K562 (cell line): Measurements from ENCODE around the gene TM2D3.

Source experiments
- CCAR2 ChIP-seq: fragments of 200-400 bp; formaldehyde crosslinking; IDR thresholded peaks from 2 replicates; pipeline ENCODE4 v1.6.1; 2017; ENCODE audit warnings: mild to moderate bottlenecking, low read depth, low read length
- FOXJ3 ChIP-seq: sonication (generic); formaldehyde crosslinking; IDR thresholded peaks from 2 replicates; pipeline ENCODE4 v1.4.0; 2020; ENCODE audit warnings: mild to moderate bottlenecking, missing genetic modification reagents
- POLR2A ChIP-seq: fragments of 450-650 bp; conservative IDR thresholded peaks from 2 replicates; pipeline ENCODE4 v1.6.1; 2016
- ZFP36 ChIP-seq: fragments of 150-350 bp; IDR thresholded peaks from 2 replicates; pipeline ENCODE4 v1.6.1; 2018; ENCODE audit warnings: low read length, low read depth; ENCODE audit not compliant: partially characterized antibody
- ZNF143 ChIP-seq: sonication (generic); formaldehyde crosslinking; IDR thresholded peaks from 2 replicates; pipeline ENCODE4 v1.9.0; 2022; ENCODE audit warnings: mild to moderate bottlenecking, missing genetic modification reagents
- TF ChIP-seq, protein P1 (sequence below), 3 experiments: IDR thresholded peaks in 2 of 3; conservative IDR thresholded peaks in 1 of 3; 2 replicates each; pipeline ENCODE4 v1.5.1; 2011 to 2012; ENCODE audit warnings: low read length in 3 of 3, mild to moderate bottlenecking in 3 of 3, control low read depth in 2 of 3, improper control_type of control experiment in 1 of 3, inconsistent platforms in 1 of 3, low read depth in 1 of 3, mixed read lengths in 1 of 3, moderate library complexity in 1 of 3; ENCODE audit not compliant: insufficient read depth in 2 of 3
- TF ChIP-seq, protein P2 (sequence below): sonication (generic); formaldehyde crosslinking; IDR thresholded peaks from 2 replicates; pipeline ENCODE4 v1.8.1; 2022; ENCODE audit warnings: missing genetic modification reagents
- TF ChIP-seq, protein P3 (sequence below): fragments of 150-350 bp; conservative IDR thresholded peaks from 2 replicates; pipeline ENCODE4 v1.6.1; 2014; ENCODE audit warnings: low read length
- TF ChIP-seq, protein P4 (sequence below): fragments of 450-650 bp; IDR thresholded peaks from 2 replicates; pipeline ENCODE4 v1.6.1; 2018; ENCODE audit not compliant: partially characterized antibody
- TF ChIP-seq, protein P5 (sequence below): sonication (generic); formaldehyde crosslinking; IDR thresholded peaks from 2 replicates; pipeline ENCODE4 v1.9.0; 2022; ENCODE audit warnings: mild to moderate bottlenecking, missing genetic modification reagents

DNA sequence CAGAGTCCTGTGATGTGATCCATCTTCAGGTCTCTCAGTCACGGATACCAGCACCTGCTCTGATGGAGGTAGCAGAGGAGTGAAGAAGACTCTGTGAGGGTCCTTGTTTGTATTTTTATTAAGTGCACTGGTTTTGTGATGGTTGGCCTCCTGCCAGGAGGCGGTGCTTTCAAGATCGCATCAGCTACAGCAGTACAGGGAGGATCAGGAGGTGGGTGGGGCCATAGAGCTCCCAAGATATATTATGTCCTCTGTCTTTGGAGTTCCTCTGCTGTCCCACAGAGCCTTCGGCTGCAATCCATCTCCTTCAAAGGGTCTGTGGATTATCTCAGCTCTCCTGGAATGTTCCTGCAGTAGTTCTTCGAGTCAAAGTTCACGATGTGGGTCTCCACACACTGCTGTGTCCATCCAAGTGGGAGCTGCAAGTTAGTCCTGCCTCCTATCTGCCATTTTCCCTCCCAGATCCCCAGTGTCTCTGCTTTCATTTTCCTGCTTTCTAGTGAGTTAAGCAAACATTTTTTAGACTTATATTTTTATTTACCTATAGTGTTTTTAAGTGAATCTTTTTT is 54.7 kb downstream of the TM2D3 start:
- TF ChIP-seq, protein P1, sequence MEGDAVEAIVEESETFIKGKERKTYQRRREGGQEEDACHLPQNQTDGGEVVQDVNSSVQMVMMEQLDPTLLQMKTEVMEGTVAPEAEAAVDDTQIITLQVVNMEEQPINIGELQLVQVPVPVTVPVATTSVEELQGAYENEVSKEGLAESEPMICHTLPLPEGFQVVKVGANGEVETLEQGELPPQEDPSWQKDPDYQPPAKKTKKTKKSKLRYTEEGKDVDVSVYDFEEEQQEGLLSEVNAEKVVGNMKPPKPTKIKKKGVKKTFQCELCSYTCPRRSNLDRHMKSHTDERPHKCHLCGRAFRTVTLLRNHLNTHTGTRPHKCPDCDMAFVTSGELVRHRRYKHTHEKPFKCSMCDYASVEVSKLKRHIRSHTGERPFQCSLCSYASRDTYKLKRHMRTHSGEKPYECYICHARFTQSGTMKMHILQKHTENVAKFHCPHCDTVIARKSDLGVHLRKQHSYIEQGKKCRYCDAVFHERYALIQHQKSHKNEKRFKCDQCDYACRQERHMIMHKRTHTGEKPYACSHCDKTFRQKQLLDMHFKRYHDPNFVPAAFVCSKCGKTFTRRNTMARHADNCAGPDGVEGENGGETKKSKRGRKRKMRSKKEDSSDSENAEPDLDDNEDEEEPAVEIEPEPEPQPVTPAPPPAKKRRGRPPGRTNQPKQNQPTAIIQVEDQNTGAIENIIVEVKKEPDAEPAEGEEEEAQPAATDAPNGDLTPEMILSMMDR (IDR thresholded peaks at IDR 0.05 in 2 of 3, conservative IDR thresholded peaks at IDR 0.05 in 1 of 3; ENCODE audit: insufficient read depth in 2 of 3, low read depth in 1 of 3, low read length in 3 of 3) = no peak
- TF ChIP-seq, protein P2, sequence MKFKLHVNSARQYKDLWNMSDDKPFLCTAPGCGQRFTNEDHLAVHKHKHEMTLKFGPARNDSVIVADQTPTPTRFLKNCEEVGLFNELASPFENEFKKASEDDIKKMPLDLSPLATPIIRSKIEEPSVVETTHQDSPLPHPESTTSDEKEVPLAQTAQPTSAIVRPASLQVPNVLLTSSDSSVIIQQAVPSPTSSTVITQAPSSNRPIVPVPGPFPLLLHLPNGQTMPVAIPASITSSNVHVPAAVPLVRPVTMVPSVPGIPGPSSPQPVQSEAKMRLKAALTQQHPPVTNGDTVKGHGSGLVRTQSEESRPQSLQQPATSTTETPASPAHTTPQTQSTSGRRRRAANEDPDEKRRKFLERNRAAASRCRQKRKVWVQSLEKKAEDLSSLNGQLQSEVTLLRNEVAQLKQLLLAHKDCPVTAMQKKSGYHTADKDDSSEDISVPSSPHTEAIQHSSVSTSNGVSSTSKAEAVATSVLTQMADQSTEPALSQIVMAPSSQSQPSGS (CRISPR knock-in tag) = no peak
- no peak for TF ChIP-seq POLR2A
- TF ChIP-seq FOXJ3 (CRISPR knock-in tag) = no peak
- TF ChIP-seq, protein P3, sequence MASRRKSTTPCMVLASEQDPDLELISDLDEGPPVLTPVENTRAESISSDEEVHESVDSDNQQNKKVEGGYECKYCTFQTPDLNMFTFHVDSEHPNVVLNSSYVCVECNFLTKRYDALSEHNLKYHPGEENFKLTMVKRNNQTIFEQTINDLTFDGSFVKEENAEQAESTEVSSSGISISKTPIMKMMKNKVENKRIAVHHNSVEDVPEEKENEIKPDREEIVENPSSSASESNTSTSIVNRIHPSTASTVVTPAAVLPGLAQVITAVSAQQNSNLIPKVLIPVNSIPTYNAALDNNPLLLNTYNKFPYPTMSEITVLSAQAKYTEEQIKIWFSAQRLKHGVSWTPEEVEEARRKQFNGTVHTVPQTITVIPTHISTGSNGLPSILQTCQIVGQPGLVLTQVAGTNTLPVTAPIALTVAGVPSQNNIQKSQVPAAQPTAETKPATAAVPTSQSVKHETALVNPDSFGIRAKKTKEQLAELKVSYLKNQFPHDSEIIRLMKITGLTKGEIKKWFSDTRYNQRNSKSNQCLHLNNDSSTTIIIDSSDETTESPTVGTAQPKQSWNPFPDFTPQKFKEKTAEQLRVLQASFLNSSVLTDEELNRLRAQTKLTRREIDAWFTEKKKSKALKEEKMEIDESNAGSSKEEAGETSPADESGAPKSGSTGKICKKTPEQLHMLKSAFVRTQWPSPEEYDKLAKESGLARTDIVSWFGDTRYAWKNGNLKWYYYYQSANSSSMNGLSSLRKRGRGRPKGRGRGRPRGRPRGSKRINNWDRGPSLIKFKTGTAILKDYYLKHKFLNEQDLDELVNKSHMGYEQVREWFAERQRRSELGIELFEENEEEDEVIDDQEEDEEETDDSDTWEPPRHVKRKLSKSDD = no peak
- TF ChIP-seq, protein P4, sequence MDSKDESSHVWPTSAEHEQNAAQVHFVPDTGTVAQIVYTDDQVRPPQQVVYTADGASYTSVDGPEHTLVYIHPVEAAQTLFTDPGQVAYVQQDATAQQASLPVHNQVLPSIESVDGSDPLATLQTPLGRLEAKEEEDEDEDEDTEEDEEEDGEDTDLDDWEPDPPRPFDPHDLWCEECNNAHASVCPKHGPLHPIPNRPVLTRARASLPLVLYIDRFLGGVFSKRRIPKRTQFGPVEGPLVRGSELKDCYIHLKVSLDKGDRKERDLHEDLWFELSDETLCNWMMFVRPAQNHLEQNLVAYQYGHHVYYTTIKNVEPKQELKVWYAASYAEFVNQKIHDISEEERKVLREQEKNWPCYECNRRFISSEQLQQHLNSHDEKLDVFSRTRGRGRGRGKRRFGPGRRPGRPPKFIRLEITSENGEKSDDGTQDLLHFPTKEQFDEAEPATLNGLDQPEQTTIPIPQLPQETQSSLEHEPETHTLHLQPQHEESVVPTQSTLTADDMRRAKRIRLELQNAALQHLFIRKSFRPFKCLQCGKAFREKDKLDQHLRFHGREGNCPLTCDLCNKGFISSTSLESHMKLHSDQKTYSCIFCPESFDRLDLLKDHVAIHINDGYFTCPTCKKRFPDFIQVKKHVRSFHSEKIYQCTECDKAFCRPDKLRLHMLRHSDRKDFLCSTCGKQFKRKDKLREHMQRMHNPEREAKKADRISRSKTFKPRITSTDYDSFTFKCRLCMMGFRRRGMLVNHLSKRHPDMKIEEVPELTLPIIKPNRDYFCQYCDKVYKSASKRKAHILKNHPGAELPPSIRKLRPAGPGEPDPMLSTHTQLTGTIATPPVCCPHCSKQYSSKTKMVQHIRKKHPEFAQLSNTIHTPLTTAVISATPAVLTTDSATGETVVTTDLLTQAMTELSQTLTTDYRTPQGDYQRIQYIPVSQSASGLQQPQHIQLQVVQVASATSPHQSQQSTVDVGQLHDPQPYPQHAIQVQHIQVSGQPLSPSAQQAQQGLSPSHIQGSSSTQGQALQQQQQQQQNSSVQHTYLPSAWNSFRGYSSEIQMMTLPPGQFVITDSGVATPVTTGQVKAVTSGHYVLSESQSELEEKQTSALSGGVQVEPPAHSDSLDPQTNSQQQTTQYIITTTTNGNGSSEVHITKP = no peak
- no peak for TF ChIP-seq ZFP36
- TF ChIP-seq ZNF143 (CRISPR knock-in tag) = no peak
- TF ChIP-seq, protein P5, sequence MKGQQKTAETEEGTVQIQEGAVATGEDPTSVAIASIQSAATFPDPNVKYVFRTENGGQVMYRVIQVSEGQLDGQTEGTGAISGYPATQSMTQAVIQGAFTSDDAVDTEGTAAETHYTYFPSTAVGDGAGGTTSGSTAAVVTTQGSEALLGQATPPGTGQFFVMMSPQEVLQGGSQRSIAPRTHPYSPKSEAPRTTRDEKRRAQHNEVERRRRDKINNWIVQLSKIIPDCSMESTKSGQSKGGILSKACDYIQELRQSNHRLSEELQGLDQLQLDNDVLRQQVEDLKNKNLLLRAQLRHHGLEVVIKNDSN = no peak
- TF ChIP-seq CCAR2 = no peak
